ENCODE data around the gene SLIT2. TPM values are rescaled to one million over a fixed set of nuclear protein-coding genes. Genes with fewer than 3 reads are reported as not detected.

Gene SLIT2, protein sequence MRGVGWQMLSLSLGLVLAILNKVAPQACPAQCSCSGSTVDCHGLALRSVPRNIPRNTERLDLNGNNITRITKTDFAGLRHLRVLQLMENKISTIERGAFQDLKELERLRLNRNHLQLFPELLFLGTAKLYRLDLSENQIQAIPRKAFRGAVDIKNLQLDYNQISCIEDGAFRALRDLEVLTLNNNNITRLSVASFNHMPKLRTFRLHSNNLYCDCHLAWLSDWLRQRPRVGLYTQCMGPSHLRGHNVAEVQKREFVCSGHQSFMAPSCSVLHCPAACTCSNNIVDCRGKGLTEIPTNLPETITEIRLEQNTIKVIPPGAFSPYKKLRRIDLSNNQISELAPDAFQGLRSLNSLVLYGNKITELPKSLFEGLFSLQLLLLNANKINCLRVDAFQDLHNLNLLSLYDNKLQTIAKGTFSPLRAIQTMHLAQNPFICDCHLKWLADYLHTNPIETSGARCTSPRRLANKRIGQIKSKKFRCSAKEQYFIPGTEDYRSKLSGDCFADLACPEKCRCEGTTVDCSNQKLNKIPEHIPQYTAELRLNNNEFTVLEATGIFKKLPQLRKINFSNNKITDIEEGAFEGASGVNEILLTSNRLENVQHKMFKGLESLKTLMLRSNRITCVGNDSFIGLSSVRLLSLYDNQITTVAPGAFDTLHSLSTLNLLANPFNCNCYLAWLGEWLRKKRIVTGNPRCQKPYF (N-terminal part only)
- total RNA-seq (2014; rRNA removed; shearing (Covaris generic)) = 0.47 and 0.76 TPM in 2 replicates
- polyA plus RNA-seq (2015; cell fraction: cytosol; rRNA removed) = 0.08 and 0.19 TPM in 2 replicates
- polyA plus RNA-seq (2015; cell fraction: nucleus; rRNA removed) = 0.33 and 0.41 TPM in 2 replicates

GRCh38 chr4:20251796-20252655 is at the start of gene SLIT2:
Gene SLIT2 (plus strand): TSS chr4:20251905. CDS start chr4:20253816, 1,911 bp downstream.
- peak; percentile 53 for DNase-seq (ENCODE audit: low read depth)

GRCh38 chr4:20203508-20203907 is 48.2 kb upstream of the SLIT2 start:
- peak; percentile 72 for DNase-seq (ENCODE audit: low read depth)

- no peak for DNase-seq (ENCODE audit: low read depth)
Observed at GRCh38 chr4:20217521-20217920, 34.2 kb upstream of the SLIT2 start.

GRCh38 chr4:20217951-20218350 is 33.8 kb upstream of the SLIT2 start:
- no peak for DNase-seq (ENCODE audit: low read depth)

- DNase-seq (ENCODE audit: low read depth) = no peak
Observed at GRCh38 chr4:20219521-20219920, 32.2 kb upstream of the SLIT2 start.

DNA sequence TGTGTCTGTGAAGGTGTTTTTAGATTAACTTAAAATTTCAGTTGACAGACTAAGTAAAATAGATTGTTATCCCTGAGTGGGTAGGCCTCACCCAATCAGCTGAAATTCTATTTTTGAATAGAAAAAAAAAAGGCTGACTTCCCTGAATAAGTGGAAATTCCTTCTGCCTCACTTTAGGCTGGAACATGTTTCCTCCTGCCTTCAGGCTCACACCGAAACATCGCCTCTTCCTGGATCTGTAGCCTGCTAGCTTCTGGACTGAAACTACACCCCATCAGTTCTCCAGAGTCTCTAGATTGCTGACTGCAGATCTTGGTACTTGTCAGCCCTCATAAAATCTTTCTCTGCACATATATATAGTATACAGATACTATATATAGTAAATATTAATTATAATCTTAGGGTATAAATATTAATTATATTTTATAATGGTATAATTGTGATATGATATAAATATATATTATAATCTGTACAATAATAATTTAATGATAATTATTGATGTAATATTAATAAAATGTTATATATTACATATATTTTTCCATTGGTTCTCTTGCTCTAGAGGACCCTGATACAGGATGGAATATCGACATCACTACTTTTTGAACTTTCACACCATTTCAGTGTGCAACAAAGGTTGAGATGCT is 13.7 kb upstream of the SLIT2 start:
- no peak for DNase-seq (ENCODE audit: low read depth)

- DNase-seq (ENCODE audit: low read depth) = peak; percentile 50
Observed at GRCh38 chr4:20248155-20248558, 3.5 kb upstream of the SLIT2 start.

DNA sequence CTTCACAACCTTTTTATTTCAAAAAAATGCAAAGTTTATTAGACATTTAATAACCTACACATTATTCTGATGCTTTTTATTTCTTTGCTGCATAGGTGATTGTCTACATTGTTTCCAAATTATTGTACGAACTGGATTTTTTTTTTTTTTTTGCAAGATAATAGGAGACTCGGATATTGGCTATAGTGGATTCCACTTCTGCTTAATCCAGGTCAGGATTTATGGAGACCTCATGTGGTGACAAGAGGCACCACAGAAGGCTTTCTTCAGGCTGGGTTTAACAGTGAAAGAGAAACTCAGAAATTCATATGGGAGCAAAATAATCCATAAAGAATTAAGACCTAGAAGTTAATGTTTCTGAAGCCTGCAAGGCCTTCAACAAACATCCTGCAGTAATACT is 2.4 kb upstream of the SLIT2 start:
- no peak for DNase-seq (ENCODE audit: low read depth)

DNA sequence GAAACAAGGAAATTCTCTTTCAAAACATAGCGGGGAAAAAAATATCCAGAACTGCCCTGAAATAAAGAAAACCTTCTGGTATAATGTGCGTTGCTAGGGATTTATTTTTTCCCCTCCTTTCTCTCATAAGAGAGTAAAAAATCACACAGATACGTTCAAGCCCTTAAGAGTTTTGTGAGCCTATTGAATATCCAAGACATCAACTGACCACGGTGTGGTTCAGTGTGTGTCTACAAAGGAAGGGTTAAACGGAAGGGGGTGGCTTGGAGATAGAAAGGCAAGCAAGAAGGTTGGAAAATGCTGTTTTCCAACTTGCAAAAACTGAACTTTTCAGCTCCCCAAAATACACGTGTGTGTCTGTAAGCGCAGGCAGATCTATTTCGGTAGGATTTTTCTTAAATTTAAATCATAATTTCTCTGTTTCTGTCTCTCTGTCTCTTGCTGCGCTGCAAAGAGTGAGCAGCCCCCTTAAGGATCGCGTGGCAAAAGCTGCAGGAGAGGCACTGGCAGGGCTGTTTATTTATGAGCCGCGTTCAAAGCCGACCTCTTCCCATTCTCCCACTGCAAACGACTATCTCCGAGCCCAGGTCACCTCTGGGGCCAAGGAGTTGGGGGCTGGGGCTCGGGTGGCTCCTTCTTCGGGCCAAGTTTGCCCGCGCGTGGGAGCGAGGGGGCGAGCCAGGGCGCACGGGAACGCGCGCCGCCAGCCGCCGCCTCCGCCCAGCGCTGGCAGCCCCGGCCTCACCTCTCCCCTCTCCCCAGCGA is 492 bp upstream of the SLIT2 start:
- no peak for DNase-seq (ENCODE audit: low read depth)

- DNase-seq (ENCODE audit: low read depth) = no peak
Observed at GRCh38 chr4:20252656-20253282, 1.1 kb downstream of the SLIT2 start.

GRCh38 chr4:20253283-20253734 is 1.6 kb downstream of the SLIT2 start:
- no peak for DNase-seq (ENCODE audit: low read depth)

GRCh38 chr4:20253735-20254409 is 2.2 kb downstream of the SLIT2 start:
- no peak for DNase-seq (ENCODE audit: low read depth)

DNA sequence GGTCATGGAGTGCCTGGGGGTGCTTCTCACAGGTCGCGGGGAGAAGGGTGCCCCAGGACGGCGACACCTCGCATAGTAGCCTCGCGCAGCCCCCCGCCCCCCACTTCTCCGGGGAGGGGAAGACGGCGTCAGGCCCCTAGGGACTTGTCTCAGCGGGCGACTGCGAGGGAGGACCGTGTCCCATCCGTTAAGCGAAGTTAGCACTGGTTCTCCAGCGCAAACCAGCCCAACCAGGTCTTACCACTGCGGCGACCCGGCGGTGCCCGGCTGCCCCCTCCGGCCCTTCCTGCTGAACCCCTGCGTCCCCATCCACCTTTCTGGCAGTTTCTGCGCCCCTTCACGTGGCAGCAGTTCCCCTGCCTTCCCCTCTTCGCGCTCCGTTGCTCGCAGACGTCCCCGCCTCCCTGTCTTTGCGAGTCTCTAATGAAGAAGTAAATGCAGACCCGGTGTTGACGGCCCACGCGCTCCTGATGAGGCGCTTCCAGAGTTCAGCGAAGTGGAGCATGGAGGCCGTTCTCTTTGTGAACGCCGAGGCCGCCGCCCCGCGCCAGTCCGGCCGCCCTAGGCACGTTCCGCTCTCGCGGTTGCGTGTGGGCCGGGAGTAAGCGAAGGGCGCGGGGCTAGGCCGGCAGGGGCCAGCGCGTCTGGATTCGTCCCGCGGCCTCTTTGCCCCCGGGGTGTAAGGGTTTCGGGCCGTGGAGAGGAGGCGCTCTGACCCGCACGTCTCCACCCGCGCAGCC is 3.0 kb downstream of the SLIT2 start:
- no peak for DNase-seq (ENCODE audit: low read depth)

DNA sequence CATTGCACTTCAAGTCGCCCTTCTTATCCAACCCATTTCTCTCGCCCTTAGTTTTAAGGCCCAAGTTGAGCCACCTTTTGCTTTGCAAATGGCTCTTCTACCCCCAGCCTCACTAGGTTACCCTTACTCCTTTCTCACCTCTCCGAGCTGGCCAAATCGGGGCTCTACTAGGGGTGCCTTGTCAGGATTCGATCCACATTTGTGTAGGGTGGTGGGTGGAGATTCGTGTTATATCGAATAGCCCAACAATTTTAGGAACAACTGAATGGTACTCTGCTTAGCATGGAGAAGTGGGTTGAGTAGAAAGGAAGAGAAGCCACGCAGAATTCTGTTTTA is 3.5 kb downstream of the SLIT2 start:
- no peak for DNase-seq (ENCODE audit: low read depth)

- DNase-seq (ENCODE audit: low read depth) = no peak
Observed at GRCh38 chr4:20255823-20256222, 4.1 kb downstream of the SLIT2 start.

- DNase-seq (ENCODE audit: low read depth) = no peak
Observed at GRCh38 chr4:20256381-20256881, 4.7 kb downstream of the SLIT2 start.

DNA sequence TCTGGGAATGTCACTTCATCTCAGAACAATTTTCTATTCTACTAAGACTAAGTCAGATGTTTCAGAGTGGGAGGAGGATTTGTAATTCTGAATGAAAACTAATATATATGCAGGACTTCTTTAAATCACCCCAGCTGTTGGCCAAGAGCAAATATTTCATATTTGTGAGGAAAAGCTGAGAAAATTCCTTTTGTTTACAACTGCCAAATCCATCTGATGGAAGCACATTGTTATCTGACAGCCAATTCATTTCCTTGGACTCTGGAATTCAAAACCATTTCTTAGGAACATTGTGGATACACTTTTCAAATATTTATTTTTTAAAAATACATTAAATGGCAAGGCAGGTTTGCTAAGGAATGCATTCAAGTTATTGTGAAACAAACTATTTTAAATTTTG is 8.0 kb downstream of the SLIT2 start:
- DNase-seq (ENCODE audit: low read depth) = no peak

GRCh38 chr4:20260821-20261220 is 9.1 kb downstream of the SLIT2 start:
- DNase-seq (ENCODE audit: low read depth) = no peak

Measured in HT1080 (cell line).